Endothelial cell of umbilical vein (primary cell): ENCODE results near the gene ATAD2B. TPM values are rescaled to one million over a fixed set of nuclear protein-coding genes. Genes with fewer than 3 reads are reported as not detected.

Experiments used
- BruUV-seq: library from RNA; stranded (reverse); fragments of 400-500 nt; replicated peaks from 2 replicates; lab custom pipeline; 2021; lab: Mats Ljungman, UMichigan
- CTCF ChIA-PET: fragments of 300-600, 350-600 bp; sonication (Branson Sonifier 250); formaldehyde crosslinking; loops from one replicate; lab custom pipeline; 2021; ENCODE audit warnings: antibody characterized with exemption, inconsistent platforms; lab: Charles Lee
- POLR2A ChIA-PET: fragments of 300-600, 350-600 bp; sonication (Branson Sonifier 250); formaldehyde crosslinking; loops from one replicate; lab custom pipeline; 2021; ENCODE audit warnings: antibody characterized with exemption, inconsistent platforms; lab: Charles Lee
- DNase-seq: peaks from one replicate; pipeline ENCODE4 v3.0.0-alpha.2; 2011; ENCODE audit warnings: low read depth, low spot score
- FAIRE-seq: peaks from 2 replicates; lab custom pipeline; 2011; peaks lifted over from hg19 to GRCh38; lab: Jason Lieb, UNC
- H2AFZ ChIP-seq: 2 replicates; pipeline ENCODE4 v1.6.0; 2012; ENCODE audit warnings: low read depth, low read length, control low read depth, inconsistent platforms
- H3K27ac ChIP-seq: 2 replicates; pipeline ENCODE4 v1.5.1; 2011; ENCODE audit warnings: low read depth, mild to moderate bottlenecking, control low read depth, low read length, moderate library complexity; ENCODE audit not compliant: insufficient read depth
- H3K27me3 ChIP-seq, 2 experiments: 2 replicates each; pipeline versions ENCODE4 v1.6.0 to v1.6.1; 2011; ENCODE audit warnings: low read length in 2 of 2, mixed read lengths in 1 of 2; ENCODE audit not compliant: control insufficient read depth in 2 of 2, insufficient read depth in 2 of 2
- H3K36me3 ChIP-seq, 2 experiments: 2 replicates in 1 of 2; 3 replicates in 1 of 2; pipeline ENCODE4 v1.5.1; 2011; ENCODE audit warnings: low read length in 2 of 2, mild to moderate bottlenecking in 1 of 2, moderate library complexity in 1 of 2; ENCODE audit not compliant: control insufficient read depth in 2 of 2, insufficient read depth in 2 of 2; ENCODE audit errors: extremely low read depth in 1 of 2
- H3K4me1 ChIP-seq: 3 replicates; pipeline ENCODE4 v1.5.1; 2011; ENCODE audit warnings: mild to moderate bottlenecking, low read length; ENCODE audit not compliant: control insufficient read depth, insufficient read depth; ENCODE audit errors: extremely low read depth
- H3K4me2 ChIP-seq: 2 replicates; pipeline ENCODE4 v1.6.1; 2011; ENCODE audit warnings: low read length, control low read depth, mixed read lengths; ENCODE audit not compliant: insufficient read depth
- H3K4me3 ChIP-seq, 3 experiments: fragments of 200-600 bp in 1 of 3; sonication (generic), shearing (Covaris generic) in 1 of 3; replicated peaks in 1 of 3; 2 replicates each; pipeline ENCODE4 v1.5.1; 2011 to 2016; ENCODE audit warnings: control low read depth in 3 of 3, low read length in 3 of 3, mild to moderate bottlenecking in 2 of 3, inconsistent platforms in 1 of 3, low read depth in 1 of 3, moderate library complexity in 1 of 3; ENCODE audit not compliant: insufficient read depth in 1 of 3
- H3K79me2 ChIP-seq: 2 replicates; pipeline ENCODE4 v1.6.0; 2012; ENCODE audit warnings: low read length, inconsistent platforms; ENCODE audit not compliant: control insufficient read depth, insufficient read depth
- H3K9ac ChIP-seq: replicated peaks from 2 replicates; pipeline ENCODE3; 2011; ENCODE audit warnings: low read length, control low read depth; ENCODE audit not compliant: insufficient read depth; ENCODE audit errors: extremely low read depth
- H3K9me1 ChIP-seq: replicated peaks from 3 replicates; pipeline ENCODE4 v1.6.0; 2011; ENCODE audit warnings: mild to moderate bottlenecking, low read length; ENCODE audit not compliant: control insufficient read depth, insufficient read depth; ENCODE audit errors: extremely low read depth
- H3K9me3 ChIP-seq: replicated peaks from 2 replicates; pipeline ENCODE4 v1.5.1; 2012; ENCODE audit warnings: low read length, inconsistent platforms; ENCODE audit not compliant: control insufficient read depth, insufficient read depth
- H4K20me1 ChIP-seq: replicated peaks from 2 replicates; pipeline ENCODE3; 2011; ENCODE audit warnings: mild to moderate bottlenecking, low read length; ENCODE audit not compliant: control insufficient read depth, insufficient read depth; ENCODE audit errors: extremely low read depth
- CTCF ChIP-seq, 2 donors: IDR thresholded peaks; 1 replicate in 1 of 2; 2 replicates in 1 of 2; pipeline ENCODE4 v1.5.1; 2011; ENCODE audit warnings: low read length in 2 of 2, mild to moderate bottlenecking in 2 of 2, moderate library complexity in 2 of 2, control low read depth in 1 of 2, inconsistent platforms in 1 of 2, low read depth in 1 of 2; ENCODE audit not compliant: insufficient read depth in 1 of 2; ENCODE audit errors: extremely low read depth in 1 of 2
- EZH2 ChIP-seq: IDR thresholded peaks from 2 replicates; pipeline ENCODE4 v1.6.1; 2012; ENCODE audit warnings: borderline replicate concordance, low read depth, mild to moderate bottlenecking, moderate library complexity, low read length, inconsistent platforms; ENCODE audit not compliant: severe bottlenecking
- FOS ChIP-seq: IDR thresholded peaks from 2 replicates; pipeline ENCODE4 v1.6.1; 2011; ENCODE audit warnings: mild to moderate bottlenecking, low read length, moderate library complexity, borderline replicate concordance; ENCODE audit not compliant: insufficient read depth
- GATA2 ChIP-seq: IDR thresholded peaks from 2 replicates; pipeline ENCODE4 v1.7.0; 2011; ENCODE audit warnings: low read depth, mild to moderate bottlenecking, moderate library complexity, mixed read lengths, low read length; ENCODE audit not compliant: insufficient read length, insufficient read depth
- JUN ChIP-seq: IDR thresholded peaks from 2 replicates; pipeline ENCODE4 v1.6.1; 2011; ENCODE audit warnings: borderline replicate concordance, low read depth; ENCODE audit not compliant: insufficient read length, insufficient read depth
- MYC ChIP-seq: IDR thresholded peaks from one replicate; pipeline ENCODE4 v1.6.1; 2011; ENCODE audit warnings: mild to moderate bottlenecking, low read depth, low read length
- POLR2A ChIP-seq: IDR thresholded peaks from 2 replicates; pipeline ENCODE4 v1.6.1; 2012; ENCODE audit warnings: low read depth, mild to moderate bottlenecking, control low read depth, low read length
- POLR2AphosphoS5 ChIP-seq: IDR thresholded peaks from 2 replicates; pipeline ENCODE4 v1.6.1; 2012; ENCODE audit warnings: low read depth, mild to moderate bottlenecking, control low read depth, low read length, moderate library complexity; ENCODE audit not compliant: insufficient read depth
- dilution Hi-C: fragments of 300-500 bp; cut with MboI; formaldehyde crosslinking; loops from one replicate; pipeline ENCODE4 v1.15.0; 2019; ENCODE audit warnings: low sequenced_read_pairs; ENCODE audit not compliant: extremely low pct_ligation_motif_present
- intact Hi-C: fragments of 100-400 bp; cut with micrococcal nuclease; formaldehyde crosslinking; loops from one replicate; pipeline ENCODE4 v1.10.0; 2022
- polyA plus RNA-seq, 4 experiments: library from polyadenylated mRNA; depleted of rRNA in 3 of 4; stranded (reverse) in 3 of 4; unstranded in 1 of 4; fragments of >200 nt; gene quantifications; 2 replicates each; pipeline versions ENCODE4 v1.2.1 to v1.2.3, GENCODE V29; 2011 to 2012; ENCODE audit warnings: missing spikeins in 1 of 4
- total RNA-seq: library from RNA; stranded (reverse); gene quantifications from 2 replicates; pipeline ENCODE4 v1.2.3, GENCODE V29; 2021
- TF ChIP-seq, protein P1 (sequence below): IDR thresholded peaks from 2 replicates; pipeline ENCODE4 v1.6.1; 2011; ENCODE audit not compliant: insufficient read depth, insufficient read length

Gene ATAD2B
- total and polyA plus RNA-seq, 2 donors (not counting 3 experiments of a cell fraction or from before 2014, with no cell fraction given): 2.5 to 19.1 TPM

DNA sequence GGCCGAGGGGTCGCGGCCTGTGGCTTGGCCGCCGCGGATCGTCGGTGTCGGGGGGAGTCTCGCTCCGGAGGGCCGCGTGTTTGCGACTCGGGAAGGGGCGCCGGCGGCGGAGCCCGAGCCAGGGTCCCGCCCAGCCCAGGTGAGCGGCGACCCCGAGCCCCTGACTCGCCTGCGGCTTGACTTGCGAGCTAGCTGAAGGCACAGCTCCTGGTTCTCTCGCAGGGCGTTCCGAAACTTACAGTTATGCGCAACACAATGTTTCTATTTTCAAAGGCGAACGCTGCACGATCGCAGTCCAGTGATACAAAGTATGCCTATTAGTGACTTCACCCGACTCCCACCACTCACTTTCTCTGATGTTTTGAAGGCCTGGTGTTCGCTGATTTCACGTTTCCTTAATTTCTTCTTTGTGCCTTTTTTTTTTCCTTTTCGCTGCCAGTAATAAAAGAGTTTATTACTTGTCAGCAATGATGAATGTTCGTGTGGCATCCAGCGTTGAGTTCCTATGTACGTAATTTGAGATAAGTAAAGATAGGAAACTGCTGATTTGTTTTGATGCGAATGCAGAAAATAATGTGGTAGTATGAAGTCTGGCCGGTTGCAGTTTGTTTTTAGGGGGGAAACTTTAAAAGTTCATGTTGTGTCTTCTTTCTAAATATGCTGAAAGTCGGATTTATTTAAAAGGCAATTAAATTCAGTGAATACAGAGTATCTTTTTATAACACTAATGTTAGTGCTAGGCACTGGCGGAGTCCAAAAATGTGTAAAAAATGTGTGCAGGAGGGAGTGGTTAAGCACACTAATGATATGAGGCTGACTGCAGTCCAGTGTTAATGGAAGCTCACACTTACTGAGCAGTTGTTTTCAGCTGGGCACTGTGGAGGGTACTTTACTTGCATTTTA is 14.0 kb upstream of the ATAD2B start:
- peaks cover 38% of the 10 kb centered on the region for H3K79me2 ChIP-seq
- TF ChIP-seq GATA2 (no peak), MYC (no peak), POLR2AphosphoS5 (no peak), FOS (no peak), JUN (no peak), POLR2A (no peak), EZH2 (no peak), CTCF (IDR thresholded peaks at IDR 0.05; ENCODE audit: extremely low read depth in 1 of 2, insufficient read depth in 1 of 2, low read depth in 1 of 2, low read length in 2 of 2) (no peak)
- TF ChIP-seq, protein P1, sequence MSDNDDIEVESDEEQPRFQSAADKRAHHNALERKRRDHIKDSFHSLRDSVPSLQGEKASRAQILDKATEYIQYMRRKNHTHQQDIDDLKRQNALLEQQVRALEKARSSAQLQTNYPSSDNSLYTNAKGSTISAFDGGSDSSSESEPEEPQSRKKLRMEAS: no peak
- BruUV-seq: TSS peak; percentile 42
- intact Hi-C loops: loop anchor here (1.0 kb wide), 3 partner anchors 14 to 143 kb away; partner anchors contain the start of genes ATAD2B, TP53I3 and WDCP
- dilution Hi-C loops: no loop called here
- H3K4me2 ChIP-seq: peak overlapping the region; percentile 98
- H3K27ac ChIP-seq: peak overlapping the region; percentile 78
- no peaks in the 10 kb centered on the region for H3K27me3 ChIP-seq
- no peaks in the 10 kb centered on the region for H3K9me3 ChIP-seq
- CTCF ChIA-PET: interaction anchor here (1.2 to 3.0 kb wide), 5 partner anchors 14 to 143 kb away, joined by 3 to 31 read pairs (median 5); partner anchors contain the start of genes ATAD2B and TP53I3
- peak; percentile 72 for FAIRE-seq
- H3K4me1 ChIP-seq: peaks cover 15% of the 10 kb centered on the region
- H3K9ac ChIP-seq: peak overlapping the region; percentile 83
- no peaks in the 10 kb centered on the region for H3K9me1 ChIP-seq
- peak overlapping the region; percentile 99 for H2AFZ ChIP-seq
- POLR2A ChIA-PET: interaction anchor here (1.2 to 1.5 kb wide), 3 partner anchors 14 to 30 kb away, joined by 3 to 7 read pairs (median 6); partner anchors contain the start of gene ATAD2B
- H3K4me3 ChIP-seq: peak overlapping the region; percentile 50 to 92 (median 82)
- no peaks in the 10 kb centered on the region for H3K36me3 ChIP-seq
- H4K20me1 ChIP-seq: no peaks in the 10 kb centered on the region
- peak; percentile 68 for DNase-seq
